Measurements from ENCODE around the gene BCAM. TPM values are rescaled to one million over a fixed set of nuclear protein-coding genes. Genes with fewer than 3 reads are reported as not detected.
"Not testable (repeated sequence)": the region's sequence is repeated elsewhere in the genome, so short reads cannot be mapped to it uniquely, and the experiment has no call there.

BCAM gene
- total RNA-seq, 1 donor from 2014 or later, result 5.7 TPM

GRCh38 chr19:44846455-44847143 is 37.7 kb downstream of the BCAM start:
- DNase-seq (ENCODE audit: low spot score in 2 of 2) (no peak), FAIRE-seq (no peak)

GRCh38 chr19:44847144-44848035 is 38.5 kb downstream of the BCAM start:
- no peak for FAIRE-seq
- DNase-seq (ENCODE audit: low spot score in 2 of 2), result peak in 1 of 2 donors; percentile 36

- no peak for FAIRE-seq
- DNase-seq (ENCODE audit: low spot score in 2 of 2), result no peak
Measured at GRCh38 chr19:44848036-44848811, 39.3 kb downstream of the BCAM start.

- no peak for FAIRE-seq
- DNase-seq (ENCODE audit: low spot score in 2 of 2), result no peak
Measured at GRCh38 chr19:44848812-44849447, 40.0 kb downstream of the BCAM start.

GRCh38 chr19:44850641-44851109 is 41.8 kb downstream of the BCAM start:
- DNase-seq (ENCODE audit: low spot score in 2 of 2), result no peak
- no peak for FAIRE-seq

GRCh38 chr19:44851427-44851826 is 42.5 kb downstream of the BCAM start:
- no peak for FAIRE-seq
- DNase-seq (ENCODE audit: low spot score in 2 of 2), result no peak

GRCh38 chr19:44855606-44856005 is 46.7 kb downstream of the BCAM start:
- FAIRE-seq, result no peak

GRCh38 chr19:44856421-44857083 is 47.6 kb downstream of the BCAM start:
- FAIRE-seq, result no peak
- no peak for DNase-seq (ENCODE audit: low spot score in 2 of 2)

More at GRCh38 chr19:44855606-44856005, 46.7 kb downstream of the BCAM start:
- DNase-seq (ENCODE audit: low spot score in 2 of 2), result no peak

- DNase-seq (ENCODE audit: low spot score in 2 of 2) (no peak), FAIRE-seq (no peak)
Measured at GRCh38 chr19:44857837-44858236, 48.9 kb downstream of the BCAM start.

- not testable (repeated sequence) for FAIRE-seq; DNase-seq (ENCODE audit: low spot score in 2 of 2)
Measured at GRCh38 chr19:44861576-44861975, 52.7 kb downstream of the BCAM start.

GRCh38 chr19:44863990-44864389 is 55.1 kb downstream of the BCAM start:
- FAIRE-seq (no peak), DNase-seq (ENCODE audit: low spot score in 2 of 2) (no peak)

GRCh38 chr19:44865196-44865767 is 56.4 kb downstream of the BCAM start:
- FAIRE-seq (no peak), DNase-seq (ENCODE audit: low spot score in 2 of 2) (no peak)

- no peak for DNase-seq (ENCODE audit: low spot score in 2 of 2)
- FAIRE-seq, result no peak
Measured at GRCh38 chr19:44866664-44867063, 57.8 kb downstream of the BCAM start.

GRCh38 chr19:44867578-44867977 is 58.7 kb downstream of the BCAM start:
- FAIRE-seq (no peak), DNase-seq (ENCODE audit: low spot score in 2 of 2) (no peak)

GRCh38 chr19:44869733-44870470 is 61.0 kb downstream of the BCAM start:
- DNase-seq (ENCODE audit: low spot score in 2 of 2) (no peak), FAIRE-seq (no peak)

Measured in frontal cortex (tissue), 4 donors.